ENCODE measurements around the gene UTS2B.

DNA sequence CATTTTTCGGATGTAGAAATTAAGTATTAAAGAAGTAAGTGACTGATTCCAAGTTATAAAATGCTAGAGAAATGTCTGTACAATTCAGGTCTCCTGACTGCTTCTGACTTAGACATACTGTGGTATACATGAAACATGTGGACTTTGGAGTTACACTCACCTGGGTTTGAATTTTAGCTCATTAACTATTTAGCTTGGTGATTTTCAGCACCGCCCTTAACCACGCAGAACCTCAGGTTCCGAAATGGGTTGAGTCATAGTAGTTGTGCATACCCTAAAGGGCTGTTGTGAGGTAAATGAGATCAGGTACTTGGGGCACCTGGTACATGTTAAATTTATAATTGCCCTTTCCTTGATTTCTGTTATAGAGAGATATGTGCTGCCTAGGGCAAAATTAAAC is 32.9 kb upstream of the UTS2B start:
- TF ChIP-seq, protein P1, sequence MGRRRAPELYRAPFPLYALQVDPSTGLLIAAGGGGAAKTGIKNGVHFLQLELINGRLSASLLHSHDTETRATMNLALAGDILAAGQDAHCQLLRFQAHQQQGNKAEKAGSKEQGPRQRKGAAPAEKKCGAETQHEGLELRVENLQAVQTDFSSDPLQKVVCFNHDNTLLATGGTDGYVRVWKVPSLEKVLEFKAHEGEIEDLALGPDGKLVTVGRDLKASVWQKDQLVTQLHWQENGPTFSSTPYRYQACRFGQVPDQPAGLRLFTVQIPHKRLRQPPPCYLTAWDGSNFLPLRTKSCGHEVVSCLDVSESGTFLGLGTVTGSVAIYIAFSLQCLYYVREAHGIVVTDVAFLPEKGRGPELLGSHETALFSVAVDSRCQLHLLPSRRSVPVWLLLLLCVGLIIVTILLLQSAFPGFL (CRISPR knock-in tag; IDR thresholded peaks at IDR 0.05), result no peak
- TF ChIP-seq TAF1 (CRISPR knock-in tag; IDR thresholded peaks at IDR 0.05) (no peak), MXI1 (IDR thresholded peaks at IDR 0.05; ENCODE audit: borderline replicate concordance, low read depth, low read length) (no peak), NFYB (CRISPR knock-in tag; IDR thresholded peaks at IDR 0.05) (no peak), U2AF1 (optimal IDR thresholded peaks at IDR 0.05; ENCODE audit: low read depth, low read length) (no peak), SP1 (IDR thresholded peaks at IDR 0.05) (no peak), SP1 (CRISPR knock-in tag; IDR thresholded peaks at IDR 0.05) (no peak), ZFY (CRISPR knock-in tag; IDR thresholded peaks at IDR 0.05) (no peak)
- TF ChIP-seq, protein P2, sequence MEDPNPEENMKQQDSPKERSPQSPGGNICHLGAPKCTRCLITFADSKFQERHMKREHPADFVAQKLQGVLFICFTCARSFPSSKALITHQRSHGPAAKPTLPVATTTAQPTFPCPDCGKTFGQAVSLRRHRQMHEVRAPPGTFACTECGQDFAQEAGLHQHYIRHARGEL (CRISPR knock-in tag; IDR thresholded peaks at IDR 0.05), result no peak
- TF ChIP-seq, protein P3, sequence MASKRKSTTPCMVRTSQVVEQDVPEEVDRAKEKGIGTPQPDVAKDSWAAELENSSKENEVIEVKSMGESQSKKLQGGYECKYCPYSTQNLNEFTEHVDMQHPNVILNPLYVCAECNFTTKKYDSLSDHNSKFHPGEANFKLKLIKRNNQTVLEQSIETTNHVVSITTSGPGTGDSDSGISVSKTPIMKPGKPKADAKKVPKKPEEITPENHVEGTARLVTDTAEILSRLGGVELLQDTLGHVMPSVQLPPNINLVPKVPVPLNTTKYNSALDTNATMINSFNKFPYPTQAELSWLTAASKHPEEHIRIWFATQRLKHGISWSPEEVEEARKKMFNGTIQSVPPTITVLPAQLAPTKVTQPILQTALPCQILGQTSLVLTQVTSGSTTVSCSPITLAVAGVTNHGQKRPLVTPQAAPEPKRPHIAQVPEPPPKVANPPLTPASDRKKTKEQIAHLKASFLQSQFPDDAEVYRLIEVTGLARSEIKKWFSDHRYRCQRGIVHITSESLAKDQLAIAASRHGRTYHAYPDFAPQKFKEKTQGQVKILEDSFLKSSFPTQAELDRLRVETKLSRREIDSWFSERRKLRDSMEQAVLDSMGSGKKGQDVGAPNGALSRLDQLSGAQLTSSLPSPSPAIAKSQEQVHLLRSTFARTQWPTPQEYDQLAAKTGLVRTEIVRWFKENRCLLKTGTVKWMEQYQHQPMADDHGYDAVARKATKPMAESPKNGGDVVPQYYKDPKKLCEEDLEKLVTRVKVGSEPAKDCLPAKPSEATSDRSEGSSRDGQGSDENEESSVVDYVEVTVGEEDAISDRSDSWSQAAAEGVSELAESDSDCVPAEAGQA (IDR thresholded peaks at IDR 0.05; ENCODE audit: low read depth), result no peak
- TF ChIP-seq, protein P3 (CRISPR knock-in tag; IDR thresholded peaks at IDR 0.05; ENCODE audit: borderline replicate concordance), result no peak
- TF ChIP-seq, protein P4, sequence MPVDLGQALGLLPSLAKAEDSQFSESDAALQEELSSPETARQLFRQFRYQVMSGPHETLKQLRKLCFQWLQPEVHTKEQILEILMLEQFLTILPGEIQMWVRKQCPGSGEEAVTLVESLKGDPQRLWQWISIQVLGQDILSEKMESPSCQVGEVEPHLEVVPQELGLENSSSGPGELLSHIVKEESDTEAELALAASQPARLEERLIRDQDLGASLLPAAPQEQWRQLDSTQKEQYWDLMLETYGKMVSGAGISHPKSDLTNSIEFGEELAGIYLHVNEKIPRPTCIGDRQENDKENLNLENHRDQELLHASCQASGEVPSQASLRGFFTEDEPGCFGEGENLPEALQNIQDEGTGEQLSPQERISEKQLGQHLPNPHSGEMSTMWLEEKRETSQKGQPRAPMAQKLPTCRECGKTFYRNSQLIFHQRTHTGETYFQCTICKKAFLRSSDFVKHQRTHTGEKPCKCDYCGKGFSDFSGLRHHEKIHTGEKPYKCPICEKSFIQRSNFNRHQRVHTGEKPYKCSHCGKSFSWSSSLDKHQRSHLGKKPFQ (CRISPR knock-in tag; IDR thresholded peaks at IDR 0.05; ENCODE audit: insufficient replicate concordance), result no peak
- TF ChIP-seq, protein P5, sequence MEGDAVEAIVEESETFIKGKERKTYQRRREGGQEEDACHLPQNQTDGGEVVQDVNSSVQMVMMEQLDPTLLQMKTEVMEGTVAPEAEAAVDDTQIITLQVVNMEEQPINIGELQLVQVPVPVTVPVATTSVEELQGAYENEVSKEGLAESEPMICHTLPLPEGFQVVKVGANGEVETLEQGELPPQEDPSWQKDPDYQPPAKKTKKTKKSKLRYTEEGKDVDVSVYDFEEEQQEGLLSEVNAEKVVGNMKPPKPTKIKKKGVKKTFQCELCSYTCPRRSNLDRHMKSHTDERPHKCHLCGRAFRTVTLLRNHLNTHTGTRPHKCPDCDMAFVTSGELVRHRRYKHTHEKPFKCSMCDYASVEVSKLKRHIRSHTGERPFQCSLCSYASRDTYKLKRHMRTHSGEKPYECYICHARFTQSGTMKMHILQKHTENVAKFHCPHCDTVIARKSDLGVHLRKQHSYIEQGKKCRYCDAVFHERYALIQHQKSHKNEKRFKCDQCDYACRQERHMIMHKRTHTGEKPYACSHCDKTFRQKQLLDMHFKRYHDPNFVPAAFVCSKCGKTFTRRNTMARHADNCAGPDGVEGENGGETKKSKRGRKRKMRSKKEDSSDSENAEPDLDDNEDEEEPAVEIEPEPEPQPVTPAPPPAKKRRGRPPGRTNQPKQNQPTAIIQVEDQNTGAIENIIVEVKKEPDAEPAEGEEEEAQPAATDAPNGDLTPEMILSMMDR (CRISPR knock-in tag; IDR thresholded peaks at IDR 0.05), result no peak
